Left ventricle myocardium inferior (tissue), 1 donor: ENCODE measurements around the gene VASP. TPM values are rescaled to one million over a fixed set of nuclear protein-coding genes. Genes with fewer than 3 reads are reported as not detected.

Experiments used
- DNase-seq: peaks from one replicate; pipeline ENCODE4 v3.0.0-alpha.2; 2020
- H3K27ac ChIP-seq: fragments of 200-600 bp; replicated peaks from 2 replicates; pipeline ENCODE4 v1.8.0; 2021
- H3K27me3 ChIP-seq: fragments of 200-600 bp; 2 replicates; pipeline ENCODE4 v1.8.0; 2021; ENCODE audit warnings: low read depth
- H3K36me3 ChIP-seq: fragments of 200-600 bp; 2 replicates; pipeline ENCODE4 v1.8.0; 2021
- H3K4me1 ChIP-seq: fragments of 200-600 bp; 2 replicates; pipeline ENCODE4 v1.8.0; 2021
- H3K4me3 ChIP-seq: fragments of 200-600 bp; 2 replicates; pipeline ENCODE4 v1.8.0; 2021; ENCODE audit warnings: mild to moderate bottlenecking, moderate library complexity
- H3K9me3 ChIP-seq: fragments of 200-600 bp; replicated peaks from 2 replicates; pipeline ENCODE4 v1.8.0; 2021
- intact Hi-C: fragments of 100-400 bp; cut with micrococcal nuclease; formaldehyde crosslinking; loops from one replicate; pipeline ENCODE4 v1.11.0; 2022
- total RNA-seq: library from RNA; stranded (reverse); fragmentation: NEBNext Ultra II Directional; extraction: Animal tissue kit (Norgen Biotek cat#: 25700); gene quantifications from one replicate; pipeline ENCODE4 v1.2.1, GENCODE V29; 2021
- TF ChIP-seq, protein P1 (sequence below): fragments of 200-600 bp; IDR thresholded peaks from 2 replicates; pipeline ENCODE4 v1.8.0; 2021; ENCODE audit warnings: antibody characterized with exemption, mild to moderate bottlenecking, borderline replicate concordance
- donor health status: DM: no; HTN: yes; CAD: no; lungs with severe emphysema.

VASP gene
- total RNA-seq, 1 donor from 2014 or later = 32.8 TPM

DNA sequence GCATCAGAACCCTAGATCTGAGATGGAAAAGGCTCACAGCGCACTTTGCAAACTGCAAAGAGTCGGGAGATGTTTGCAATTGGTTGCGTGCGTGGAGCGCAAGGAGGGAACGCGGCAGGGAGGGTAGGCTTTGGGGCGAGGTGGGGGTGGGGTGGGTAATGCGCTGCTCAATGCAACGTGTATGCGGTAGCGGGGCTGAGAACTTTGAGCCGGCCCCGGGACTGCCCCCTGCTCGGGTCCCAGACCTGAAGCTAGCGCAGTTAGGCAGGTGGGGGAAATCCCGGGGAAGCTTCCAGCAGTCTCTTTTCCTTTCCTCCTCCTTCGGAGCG lies 38.5 kb upstream of the VASP start:
- no peaks in the 10 kb centered on the region for H3K36me3 ChIP-seq
- no peaks in the 10 kb centered on the region for H3K9me3 ChIP-seq
- H3K27ac ChIP-seq = peak overlapping the region; percentile 95
- H3K4me3 ChIP-seq = peak overlapping the region; percentile 81
- peaks cover 23% of the 10 kb centered on the region for H3K27me3 ChIP-seq
- intact Hi-C loops = no loop called here
- TF ChIP-seq, protein P1, sequence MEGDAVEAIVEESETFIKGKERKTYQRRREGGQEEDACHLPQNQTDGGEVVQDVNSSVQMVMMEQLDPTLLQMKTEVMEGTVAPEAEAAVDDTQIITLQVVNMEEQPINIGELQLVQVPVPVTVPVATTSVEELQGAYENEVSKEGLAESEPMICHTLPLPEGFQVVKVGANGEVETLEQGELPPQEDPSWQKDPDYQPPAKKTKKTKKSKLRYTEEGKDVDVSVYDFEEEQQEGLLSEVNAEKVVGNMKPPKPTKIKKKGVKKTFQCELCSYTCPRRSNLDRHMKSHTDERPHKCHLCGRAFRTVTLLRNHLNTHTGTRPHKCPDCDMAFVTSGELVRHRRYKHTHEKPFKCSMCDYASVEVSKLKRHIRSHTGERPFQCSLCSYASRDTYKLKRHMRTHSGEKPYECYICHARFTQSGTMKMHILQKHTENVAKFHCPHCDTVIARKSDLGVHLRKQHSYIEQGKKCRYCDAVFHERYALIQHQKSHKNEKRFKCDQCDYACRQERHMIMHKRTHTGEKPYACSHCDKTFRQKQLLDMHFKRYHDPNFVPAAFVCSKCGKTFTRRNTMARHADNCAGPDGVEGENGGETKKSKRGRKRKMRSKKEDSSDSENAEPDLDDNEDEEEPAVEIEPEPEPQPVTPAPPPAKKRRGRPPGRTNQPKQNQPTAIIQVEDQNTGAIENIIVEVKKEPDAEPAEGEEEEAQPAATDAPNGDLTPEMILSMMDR = no peak
- peaks cover 47% of the 10 kb centered on the region for H3K4me1 ChIP-seq
- DNase-seq = no peak

- Histone ChIP-seq H3K27ac (peak overlapping the region; percentile 95), H3K9me3 (no peaks in the 10 kb centered on the region), H3K4me3 (peak overlapping the region; percentile 81), H3K27me3 (peaks cover 29% of the 10 kb centered on the region), H3K36me3 (no peaks in the 10 kb centered on the region), H3K4me1 (peaks cover 47% of the 10 kb centered on the region)
- TF ChIP-seq, protein P1 = no peak
- intact Hi-C loops = no loop called here
- DNase-seq = peak; percentile 94
Measured at GRCh38 chr19:45469132-45469944, 37.9 kb upstream of the VASP start.

GRCh38 chr19:45469945-45470761 lies 37.1 kb upstream of the VASP start:
- no peaks in the 10 kb centered on the region for H3K9me3 ChIP-seq
- H3K4me1 ChIP-seq = peaks cover 47% of the 10 kb centered on the region
- peak overlapping the region; percentile 81 for H3K4me3 ChIP-seq
- peak overlapping the region; percentile 95 for H3K27ac ChIP-seq
- intact Hi-C loops = no loop called here
- H3K27me3 ChIP-seq = peaks cover 31% of the 10 kb centered on the region
- no peaks in the 10 kb centered on the region for H3K36me3 ChIP-seq
- TF ChIP-seq, protein P1 = no peak
- no peak for DNase-seq

- DNase-seq = no peak
- H3K27me3 ChIP-seq = peaks cover 31% of the 10 kb centered on the region
- no peak overlapping the region for H3K4me3 ChIP-seq
- intact Hi-C loops = no loop called here
- no peaks in the 10 kb centered on the region for H3K9me3 ChIP-seq
- H3K4me1 ChIP-seq = peaks cover 47% of the 10 kb centered on the region
- H3K27ac ChIP-seq = no peak overlapping the region
- H3K36me3 ChIP-seq = no peaks in the 10 kb centered on the region
- TF ChIP-seq, protein P1 = no peak
Measured at GRCh38 chr19:45470762-45471081, 36.6 kb upstream of the VASP start.

DNA sequence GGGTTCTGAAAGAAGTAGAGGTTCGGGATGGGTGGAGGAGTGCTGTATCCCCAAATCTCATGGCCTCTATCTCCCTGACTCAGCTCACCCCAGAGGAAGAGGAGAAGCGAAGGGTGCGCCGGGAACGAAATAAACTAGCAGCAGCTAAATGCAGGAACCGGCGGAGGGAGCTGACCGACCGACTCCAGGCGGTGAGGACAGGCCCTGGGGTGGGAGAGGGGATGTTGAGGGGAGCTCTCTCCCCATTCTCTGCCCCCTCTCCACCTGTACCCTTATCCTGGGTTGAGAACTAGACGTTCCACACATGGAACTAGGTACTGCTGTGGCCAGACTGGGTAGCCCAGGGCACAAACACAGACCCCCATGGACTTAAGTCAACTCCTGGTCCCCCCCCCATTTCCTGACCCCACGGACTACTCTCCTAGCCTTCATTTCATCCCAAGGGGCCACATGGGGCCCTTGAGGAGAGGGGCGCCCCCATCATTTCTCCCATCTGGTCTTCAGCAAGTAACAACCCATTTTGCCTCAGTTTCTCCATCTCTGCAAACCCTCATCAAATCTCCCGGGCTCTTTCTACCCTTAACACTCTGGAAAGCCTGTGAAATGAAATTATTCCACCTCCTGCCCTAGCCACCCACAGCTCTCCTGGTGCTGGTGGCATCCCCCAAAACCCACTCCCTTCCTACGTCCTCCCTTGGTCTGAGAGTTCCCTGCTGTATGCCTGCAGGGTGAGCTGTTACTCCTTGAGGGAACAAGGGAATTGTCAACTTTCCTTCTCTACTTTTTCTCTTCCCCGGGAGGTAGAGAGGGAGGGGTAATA lies 36.0 kb upstream of the VASP start:
- H3K27me3 ChIP-seq = peaks cover 31% of the 10 kb centered on the region
- no peak overlapping the region for H3K4me3 ChIP-seq
- H3K36me3 ChIP-seq = no peaks in the 10 kb centered on the region
- DNase-seq = no peak
- TF ChIP-seq, protein P1 = no peak
- no peak overlapping the region for H3K27ac ChIP-seq
- H3K4me1 ChIP-seq = peaks cover 47% of the 10 kb centered on the region
- no peaks in the 10 kb centered on the region for H3K9me3 ChIP-seq
- intact Hi-C loops = no loop called here
